Naive thymus-derived CD8-positive, alpha-beta T cell (primary cell): ENCODE data around the gene B3GALNT1. TPM values are rescaled to one million over a fixed set of nuclear protein-coding genes. Genes with fewer than 3 reads are reported as not detected.

Source experiments
- ATAC-seq, 2 donors: fragments of 150-1000 bp; cut with Tn5 transposase in 1 of 2; sonication (Bioruptor Pico), chemical (Tn5 transposase) in 1 of 2; 1 replicate in 1 of 2; 2 replicates in 1 of 2; pipeline ENCODE4 v1.10.0; 2021; ENCODE audit warnings: mild to moderate bottlenecking in 2 of 2, moderate library complexity in 2 of 2
- POLR2A ChIA-PET: fragments of 350-600 bp; sonication (Branson Sonifier 250); formaldehyde crosslinking; loops from one replicate; lab custom pipeline; 2021; ENCODE audit warnings: antibody characterized with exemption; lab: Charles Lee
- DNase-seq, 10 donors: peaks; one replicate each; pipeline versions ENCODE4 v3.0.0 to v3.0.0-alpha.2; 2020 to 2022
- H3K27ac Mint-ChIP-seq, 10 donors: one replicate each; pipeline ENCODE4 v1.8.0; 2020 to 2022; ENCODE audit warnings: mild to moderate bottlenecking in 10 of 10, mixed read lengths in 10 of 10, moderate library complexity in 4 of 10, inconsistent platforms in 1 of 10
- H3K27me3 Mint-ChIP-seq, 5 donors: one replicate each; pipeline ENCODE4 v1.8.0; 2021 to 2022; ENCODE audit warnings: mixed read lengths in 5 of 5
- H3K36me3 Mint-ChIP-seq, 3 donors: one replicate each; pipeline ENCODE4 v1.8.0; 2020 to 2022; ENCODE audit warnings: mixed read lengths in 3 of 3, mild to moderate bottlenecking in 2 of 3, inconsistent platforms in 1 of 3
- H3K4me1 Mint-ChIP-seq, 4 donors: one replicate each; pipeline ENCODE4 v1.8.0; 2021 to 2022; ENCODE audit warnings: mixed read lengths in 4 of 4
- H3K4me3 Mint-ChIP-seq, 10 donors: one replicate each; pipeline ENCODE4 v1.8.0; 2020 to 2022; ENCODE audit warnings: mild to moderate bottlenecking in 10 of 10, mixed read lengths in 10 of 10, moderate library complexity in 6 of 10, inconsistent platforms in 1 of 10
- H3K9me3 Mint-ChIP-seq, 9 donors: one replicate each; pipeline ENCODE4 v1.8.0; 2020 to 2022; ENCODE audit warnings: mixed read lengths in 9 of 9, mild to moderate bottlenecking in 3 of 9, inconsistent platforms in 1 of 9, moderate library complexity in 1 of 9
- polyA plus RNA-seq, 3 donors: library from polyadenylated mRNA; unstranded; fragments of 300-500 nt; fragmentation: Illumina TruSeq; gene quantifications; one replicate each; pipeline ENCODE4 v1.2.3, GENCODE V29; 2021
- total RNA-seq, 8 experiments: library from RNA in 2 of 8; stranded (reverse) in 2 of 8; gene quantifications; one replicate each; pipeline ENCODE4 v1.2.3 and lab custom pipeline; 2021 to 2026

B3GALNT1 gene
- total and polyA plus RNA-seq, 5 experiments from 2014 or later: 0.17 to 3.7 (median 2.5) TPM

GRCh38 chr3:161070980-161071663 lies 34.0 kb downstream of the B3GALNT1 start:
- H3K4me1 Mint-ChIP-seq: peaks cover 0 to 31% (median 0%) of the 10 kb centered on the region in 4 donors
- H3K4me3 Mint-ChIP-seq: no peak overlapping the region
- ATAC-seq: no peak
- H3K27ac Mint-ChIP-seq: no peak overlapping the region
- POLR2A ChIA-PET: no interaction called here
- DNase-seq: no peak
- no peaks in the 10 kb centered on the region for H3K9me3 Mint-ChIP-seq
- no peaks in the 10 kb centered on the region for H3K27me3 Mint-ChIP-seq
- peaks cover 0 to 4% (median 4%) of the 10 kb centered on the region in 3 donors for H3K36me3 Mint-ChIP-seq

- DNase-seq (no peak), ATAC-seq (no peak)
- Mint-ChIP-seq H3K27ac (no peak overlapping the region), H3K36me3 (peaks cover 0 to 4% (median 4%) of the 10 kb centered on the region in 3 donors), H3K4me3 (no peak overlapping the region), H3K9me3 (no peaks in the 10 kb centered on the region), H3K4me1 (peaks cover 0 to 31% (median 0%) of the 10 kb centered on the region in 4 donors), H3K27me3 (no peaks in the 10 kb centered on the region)
- POLR2A ChIA-PET: no interaction called here
Measured at GRCh38 chr3:161070252-161070930, 34.8 kb downstream of the B3GALNT1 start.

GRCh38 chr3:161069511-161070251 lies 35.5 kb downstream of the B3GALNT1 start:
- no peak overlapping the region for H3K4me3 Mint-ChIP-seq
- peak in 1 of 2 donors; percentile 44 for ATAC-seq

GRCh38 chr3:161067335-161067734 lies 37.8 kb downstream of the B3GALNT1 start:
- no peak overlapping the region for H3K27ac Mint-ChIP-seq
- peaks cover 0 to 4% (median 4%) of the 10 kb centered on the region in 3 donors for H3K36me3 Mint-ChIP-seq
- no peaks in the 10 kb centered on the region for H3K9me3 Mint-ChIP-seq
- no peak overlapping the region for H3K4me3 Mint-ChIP-seq
- POLR2A ChIA-PET: no interaction called here
- DNase-seq (no peak), ATAC-seq (no peak)
- no peaks in the 10 kb centered on the region for H3K27me3 Mint-ChIP-seq
- peaks cover 0 to 31% (median 0%) of the 10 kb centered on the region in 4 donors for H3K4me1 Mint-ChIP-seq

More at GRCh38 chr3:161069511-161070251, 35.5 kb downstream of the B3GALNT1 start:
- peaks cover 0 to 31% (median 0%) of the 10 kb centered on the region in 4 donors for H3K4me1 Mint-ChIP-seq
- H3K27me3 Mint-ChIP-seq: no peaks in the 10 kb centered on the region
- H3K9me3 Mint-ChIP-seq: no peaks in the 10 kb centered on the region
- no peak overlapping the region for H3K27ac Mint-ChIP-seq
- peaks cover 0 to 4% (median 4%) of the 10 kb centered on the region in 3 donors for H3K36me3 Mint-ChIP-seq
- POLR2A ChIA-PET: no interaction called here
- DNase-seq: no peak

- ATAC-seq (no peak), DNase-seq (no peak)
- peaks cover 0 to 4% (median 4%) of the 10 kb centered on the region in 3 donors for H3K36me3 Mint-ChIP-seq
- H3K27me3 Mint-ChIP-seq: no peaks in the 10 kb centered on the region
- H3K27ac Mint-ChIP-seq: no peak overlapping the region
- H3K4me3 Mint-ChIP-seq: no peak overlapping the region
- POLR2A ChIA-PET: no interaction called here
- H3K4me1 Mint-ChIP-seq: peaks cover 0 to 31% (median 0%) of the 10 kb centered on the region in 4 donors
- H3K9me3 Mint-ChIP-seq: no peaks in the 10 kb centered on the region
Measured at GRCh38 chr3:161066930-161067329, 38.2 kb downstream of the B3GALNT1 start.

GRCh38 chr3:161064413-161064812 lies 40.7 kb downstream of the B3GALNT1 start:
- ATAC-seq (no peak), DNase-seq (no peak)
- H3K9me3 Mint-ChIP-seq: peaks cover 0 to 2% (median 0%) of the 10 kb centered on the region in 9 donors
- no peak overlapping the region for H3K4me3 Mint-ChIP-seq
- H3K27ac Mint-ChIP-seq: no peak overlapping the region
- POLR2A ChIA-PET: no interaction called here
- peaks cover 0 to 18% (median 0%) of the 10 kb centered on the region in 4 donors for H3K4me1 Mint-ChIP-seq
- H3K27me3 Mint-ChIP-seq: no peaks in the 10 kb centered on the region
- H3K36me3 Mint-ChIP-seq: peaks cover 0 to 4% (median 4%) of the 10 kb centered on the region in 3 donors

- Mint-ChIP-seq H3K27me3 (peaks cover 0 to 6% (median 0%) of the 10 kb centered on the region in 5 donors), H3K36me3 (peaks cover 0 to 3% (median under 1%) of the 10 kb centered on the region in 3 donors), H3K9me3 (peaks cover 0 to under 1% (median 0%) of the 10 kb centered on the region in 9 donors), H3K4me3 (no peak overlapping the region), H3K27ac (no peak overlapping the region), H3K4me1 (peaks cover 0 to 8% (median 0%) of the 10 kb centered on the region in 4 donors)
- POLR2A ChIA-PET: no interaction called here
- no peak for DNase-seq
- no peak for ATAC-seq
Measured at GRCh38 chr3:161054860-161055604, 50.1 kb downstream of the B3GALNT1 start.

GRCh38 chr3:161051856-161052255 lies 53.3 kb downstream of the B3GALNT1 start:
- Mint-ChIP-seq H3K4me3 (no peak overlapping the region), H3K4me1 (peaks cover 0 to 8% (median 0%) of the 10 kb centered on the region in 4 donors), H3K36me3 (peaks cover 0 to 8% (median 4%) of the 10 kb centered on the region in 3 donors), H3K27ac (no peak overlapping the region), H3K9me3 (peaks cover 0 to 12% (median 0%) of the 10 kb centered on the region in 9 donors), H3K27me3 (peaks cover 0 to 9% (median 0%) of the 10 kb centered on the region in 5 donors)
- ATAC-seq (no peak), DNase-seq (no peak)
- POLR2A ChIA-PET: no interaction called here

- POLR2A ChIA-PET: no interaction called here
- ATAC-seq: no peak
- peaks cover 0 to 9% (median 0%) of the 10 kb centered on the region in 5 donors for H3K27me3 Mint-ChIP-seq
- H3K9me3 Mint-ChIP-seq: peaks cover 0 to 13% (median 0%) of the 10 kb centered on the region in 9 donors
- no peak overlapping the region for H3K27ac Mint-ChIP-seq
- no peak for DNase-seq
- peaks cover 0 to 8% (median 4%) of the 10 kb centered on the region in 3 donors for H3K36me3 Mint-ChIP-seq
- no peak overlapping the region for H3K4me3 Mint-ChIP-seq
- peaks cover 0 to 8% (median 0%) of the 10 kb centered on the region in 4 donors for H3K4me1 Mint-ChIP-seq
Measured at GRCh38 chr3:161050935-161051334, 54.2 kb downstream of the B3GALNT1 start.

- ATAC-seq: no peak
- Mint-ChIP-seq H3K27me3 (peaks cover 0 to 3% (median 0%) of the 10 kb centered on the region in 5 donors), H3K36me3 (peaks cover under 1 to 16% (median 6%) of the 10 kb centered on the region in 3 donors), H3K4me3 (no peak overlapping the region), H3K4me1 (peaks cover 0 to 5% (median 0%) of the 10 kb centered on the region in 4 donors), H3K27ac (no peak overlapping the region), H3K9me3 (peaks cover 0 to 22% (median 8%) of the 10 kb centered on the region in 9 donors)
- no peak for DNase-seq
- POLR2A ChIA-PET: no interaction called here
Measured at GRCh38 chr3:161049683-161050248, 55.4 kb downstream of the B3GALNT1 start.

- ATAC-seq: no peak
- no peak overlapping the region for H3K4me3 Mint-ChIP-seq
- peaks cover 0 to 3% (median 0%) of the 10 kb centered on the region in 5 donors for H3K27me3 Mint-ChIP-seq
- no peaks in the 10 kb centered on the region for H3K4me1 Mint-ChIP-seq
- DNase-seq: no peak
- no peak overlapping the region for H3K27ac Mint-ChIP-seq
- H3K36me3 Mint-ChIP-seq: peaks cover 2 to 10% (median 8%) of the 10 kb centered on the region in 3 donors
- H3K9me3 Mint-ChIP-seq: peaks cover 0 to 23% (median 11%) of the 10 kb centered on the region in 9 donors
- POLR2A ChIA-PET: no interaction called here
Measured at GRCh38 chr3:161043336-161044035, 61.7 kb downstream of the B3GALNT1 start.
